ENCODE measurements around the gene ZNF200. TPM values are rescaled to one million over a fixed set of nuclear protein-coding genes. Genes with fewer than 3 reads are reported as not detected.
"Not testable (repeated sequence)": the region's sequence is repeated elsewhere in the genome, so short reads cannot be mapped to it uniquely, and the experiment has no call there.

Gene ZNF200
- total RNA-seq, 4 donors from 2014 or later = 5.2 to 10.2 (median 9.1) TPM

DNA sequence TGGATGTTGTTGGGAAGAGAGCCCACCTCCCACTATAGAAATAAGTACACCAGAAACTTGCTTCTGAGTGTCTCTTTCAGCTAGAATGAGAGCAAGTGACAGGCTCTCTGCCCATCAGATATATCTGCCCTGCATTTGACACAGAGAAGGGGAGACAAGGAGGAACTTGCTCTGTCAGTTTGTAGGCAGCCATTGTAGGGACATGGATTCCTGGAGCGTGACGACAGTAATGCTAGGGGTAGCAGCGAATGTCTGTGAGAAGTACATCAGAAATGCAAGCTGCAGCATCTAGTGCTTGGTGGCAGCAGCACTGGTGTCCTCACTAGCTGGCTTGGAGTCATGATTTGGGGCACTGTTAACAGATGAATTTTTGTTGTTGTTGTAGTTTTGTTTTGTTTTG lies 23.0 kb downstream of the ZNF200 start:
- no peak overlapping the region for H3K27ac ChIP-seq
- no peaks in the 10 kb centered on the region for H3K27me3 ChIP-seq
- H3K4me3 ChIP-seq = no peak overlapping the region
- H3K4me1 ChIP-seq = no peaks in the 10 kb centered on the region
- no peak for DNase-seq (ENCODE audit: low spot score in 2 of 2)
- TF ChIP-seq, protein P1, sequence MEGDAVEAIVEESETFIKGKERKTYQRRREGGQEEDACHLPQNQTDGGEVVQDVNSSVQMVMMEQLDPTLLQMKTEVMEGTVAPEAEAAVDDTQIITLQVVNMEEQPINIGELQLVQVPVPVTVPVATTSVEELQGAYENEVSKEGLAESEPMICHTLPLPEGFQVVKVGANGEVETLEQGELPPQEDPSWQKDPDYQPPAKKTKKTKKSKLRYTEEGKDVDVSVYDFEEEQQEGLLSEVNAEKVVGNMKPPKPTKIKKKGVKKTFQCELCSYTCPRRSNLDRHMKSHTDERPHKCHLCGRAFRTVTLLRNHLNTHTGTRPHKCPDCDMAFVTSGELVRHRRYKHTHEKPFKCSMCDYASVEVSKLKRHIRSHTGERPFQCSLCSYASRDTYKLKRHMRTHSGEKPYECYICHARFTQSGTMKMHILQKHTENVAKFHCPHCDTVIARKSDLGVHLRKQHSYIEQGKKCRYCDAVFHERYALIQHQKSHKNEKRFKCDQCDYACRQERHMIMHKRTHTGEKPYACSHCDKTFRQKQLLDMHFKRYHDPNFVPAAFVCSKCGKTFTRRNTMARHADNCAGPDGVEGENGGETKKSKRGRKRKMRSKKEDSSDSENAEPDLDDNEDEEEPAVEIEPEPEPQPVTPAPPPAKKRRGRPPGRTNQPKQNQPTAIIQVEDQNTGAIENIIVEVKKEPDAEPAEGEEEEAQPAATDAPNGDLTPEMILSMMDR (IDR thresholded peaks at IDR 0.05) = no peak
- TF ChIP-seq EP300 (IDR thresholded peaks at IDR 0.05) = no peak
- no peak for TF ChIP-seq POLR2A (IDR thresholded peaks at IDR 0.05)
- WGBS, 2 donors = 91 to 93% methylated on average over 3 of the region's 3 CpGs
- H3K9me3 ChIP-seq = peaks cover 0 to 29% (median 0%) of the 10 kb centered on the region in 4 donors
- no peaks in the 10 kb centered on the region for H3K36me3 ChIP-seq

DNA sequence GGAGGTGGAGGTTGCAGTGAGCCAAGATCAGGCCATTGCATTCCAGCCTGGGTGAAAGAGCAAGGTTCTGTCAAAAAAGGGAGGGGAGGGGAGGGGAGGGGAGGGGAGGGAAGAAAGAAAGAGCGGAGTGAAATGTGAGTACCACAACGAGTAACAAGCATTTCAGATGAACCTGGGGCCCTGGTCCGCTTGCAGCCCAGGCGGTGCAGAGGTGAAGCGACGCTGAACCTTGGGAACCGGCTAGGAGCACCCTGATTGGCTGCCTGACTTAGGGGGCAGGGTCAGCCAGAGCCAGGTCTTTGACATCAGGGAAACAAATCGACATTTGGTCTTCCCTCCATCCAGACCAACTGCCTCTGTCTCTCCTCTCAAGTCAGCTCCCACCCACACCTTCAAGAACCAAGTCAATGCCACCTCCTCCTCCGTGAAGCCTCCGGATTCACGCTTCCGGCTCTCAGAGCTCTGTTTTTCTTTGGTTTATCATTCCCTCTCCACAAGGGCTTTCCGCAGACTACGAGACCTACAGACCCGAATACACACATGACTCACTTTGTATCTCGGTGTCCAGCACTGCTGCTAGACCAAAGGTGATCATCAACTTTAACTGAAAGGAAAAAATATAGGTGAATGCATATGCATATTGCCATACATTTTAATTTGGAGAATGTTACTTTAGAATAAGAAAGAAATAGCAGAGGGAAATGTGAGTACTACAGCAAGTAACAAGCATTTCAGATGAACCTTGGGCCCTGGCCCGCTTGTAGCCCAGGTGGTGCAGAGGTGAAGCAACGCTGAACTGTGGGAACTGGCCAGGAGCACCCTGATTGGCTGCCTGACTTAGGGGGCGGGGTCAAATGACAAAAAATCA lies 27.6 kb downstream of the ZNF200 start:
- DNase-seq (ENCODE audit: low spot score in 2 of 2) = no peak
- Histone ChIP-seq H3K27me3 (no peaks in the 10 kb centered on the region), H3K27ac (no peak overlapping the region), H3K4me1 (no peaks in the 10 kb centered on the region), H3K36me3 (no peaks in the 10 kb centered on the region), H3K4me3 (no peak overlapping the region), H3K9me3 (peaks cover 0 to 54% (median 6%) of the 10 kb centered on the region in 4 donors)
- TF ChIP-seq, protein P1 (IDR thresholded peaks at IDR 0.05) = no peak
- TF ChIP-seq POLR2A (IDR thresholded peaks at IDR 0.05) (no peak), EP300 (IDR thresholded peaks at IDR 0.05) (no peak)
- 61 to 62% methylated on average over 19 of the region's 19 CpGs for WGBS, 2 donors

- not testable (repeated sequence) for H3K27me3 ChIP-seq; H3K36me3 ChIP-seq; DNase-seq (ENCODE audit: low spot score in 2 of 2); H3K4me1 ChIP-seq; H3K4me3 ChIP-seq; H3K27ac ChIP-seq
- WGBS, 2 donors = 59 to 68% methylated on average over 3 of the region's 3 CpGs
- peaks cover 0 to 59% (median 6%) of the 10 kb centered on the region in 4 donors for H3K9me3 ChIP-seq
These were observed 29.0 kb downstream of the ZNF200 start for GRCh38 chr16:3205939-3206338.

DNA sequence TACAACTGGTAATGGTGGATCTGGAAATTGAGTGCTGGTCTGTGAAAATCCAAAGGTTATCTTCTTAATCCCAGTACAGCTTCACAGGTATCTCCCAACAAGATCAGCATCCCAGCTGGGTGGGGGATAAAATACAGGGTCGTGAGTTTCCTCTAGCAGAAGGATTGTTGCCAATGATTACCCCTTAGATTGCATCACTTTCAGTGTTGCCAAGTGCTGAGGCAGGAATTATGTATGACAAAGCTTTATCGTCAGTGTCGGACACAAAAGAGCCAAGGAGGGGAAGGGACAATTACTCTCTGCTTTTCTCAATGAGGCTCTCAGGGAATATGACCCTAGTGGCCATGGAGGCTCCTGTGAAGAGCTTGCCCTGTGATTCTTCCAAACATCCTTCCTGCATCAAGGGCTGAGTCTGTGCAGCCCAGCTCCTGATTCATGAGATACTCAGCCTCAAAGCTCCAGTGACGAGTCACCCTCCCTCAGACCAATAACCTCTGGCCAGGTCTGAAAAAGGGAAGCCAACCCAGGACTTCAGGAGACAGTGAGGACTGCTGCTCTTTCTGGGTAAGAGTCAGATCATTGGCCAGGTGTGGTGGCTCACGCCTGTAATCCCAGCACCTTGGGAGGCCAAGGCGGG lies 31.9 kb downstream of the ZNF200 start:
- peaks cover 0 to 4% of the 10 kb centered on the region in 2 donors for H3K27me3 ChIP-seq
- TF ChIP-seq POLR2A (IDR thresholded peaks at IDR 0.05) = no peak
- TF ChIP-seq EP300 (IDR thresholded peaks at IDR 0.05) = no peak
- TF ChIP-seq, protein P1 (IDR thresholded peaks at IDR 0.05) = no peak
- 72 to 73% methylated on average over 5 to 6 of the region's 6 CpGs for WGBS, 2 donors
- no peak for DNase-seq (ENCODE audit: low spot score in 2 of 2)
- H3K4me3 ChIP-seq = no peak overlapping the region
- no peak overlapping the region for H3K27ac ChIP-seq
- no peaks in the 10 kb centered on the region for H3K4me1 ChIP-seq
- peaks cover 0 to 49% (median 6%) of the 10 kb centered on the region in 4 donors for H3K9me3 ChIP-seq
- H3K36me3 ChIP-seq = no peaks in the 10 kb centered on the region

GRCh38 chr16:3198334-3199072 lies 36.5 kb downstream of the ZNF200 start:
- no peak overlapping the region for H3K4me3 ChIP-seq
- peaks cover 0 to 42% of the 10 kb centered on the region in 2 donors for H3K27me3 ChIP-seq
- H3K9me3 ChIP-seq = peaks cover 0 to 7% (median 0%) of the 10 kb centered on the region in 4 donors
- TF ChIP-seq POLR2A (IDR thresholded peaks at IDR 0.05) (no peak), EP300 (IDR thresholded peaks at IDR 0.05) (no peak)
- TF ChIP-seq, protein P1 (IDR thresholded peaks at IDR 0.05) = no peak
- H3K36me3 ChIP-seq = no peaks in the 10 kb centered on the region
- DNase-seq (ENCODE audit: low spot score in 2 of 2) = no peak
- H3K27ac ChIP-seq = no peak overlapping the region
- H3K4me1 ChIP-seq = no peaks in the 10 kb centered on the region
- WGBS, 2 donors = 79 to 84% methylated on average over 13 of the region's 13 CpGs

- not testable (repeated sequence) for H3K4me1 ChIP-seq; H3K4me3 ChIP-seq; H3K27ac ChIP-seq; H3K36me3 ChIP-seq; DNase-seq (ENCODE audit: low spot score in 2 of 2)
- Histone ChIP-seq H3K9me3 (peaks cover 0 to 13% (median 0%) of the 10 kb centered on the region in 4 donors), H3K27me3 (peaks cover 0 to 49% of the 10 kb centered on the region in 2 donors)
- WGBS, 2 donors = 58 to 65% methylated on average over 3 of the region's 3 CpGs
These were observed 37.1 kb downstream of the ZNF200 start for GRCh38 chr16:3197694-3198333.
